H1 (cell line): ENCODE data around the gene FXR2. TPM values are rescaled to one million over a fixed set of nuclear protein-coding genes. Genes with fewer than 3 reads are reported as not detected.

Experiments
- CTCF ChIA-PET: fragments of 300-600 bp; sonication (Branson Sonifier 250); formaldehyde crosslinking; loops from one replicate; lab custom pipeline; 2021; ENCODE audit not compliant: partially characterized antibody; lab: Charles Lee
- POLR2A ChIA-PET: fragments of 300-600 bp; sonication (Branson Sonifier 250); formaldehyde crosslinking; loops from one replicate; lab custom pipeline; 2021; ENCODE audit warnings: inconsistent platforms; ENCODE audit not compliant: partially characterized antibody; lab: Charles Lee
- DNase-seq, 2 experiments: peaks; one replicate each; pipeline versions ENCODE4 v3.0.0 to v3.0.0-alpha.2; 2010 to 2022; ENCODE audit warnings: low spot score in 2 of 2, low read depth in 1 of 2, mixed read lengths in 1 of 2
- FAIRE-seq: peaks from 2 replicates; lab custom pipeline; 2011; peaks lifted over from hg19 to GRCh38; lab: Jason Lieb, UNC
- H2AFZ ChIP-seq: 2 replicates; pipeline ENCODE4 v1.8.1; 2012; ENCODE audit warnings: low read length, inconsistent platforms
- H2AK5ac ChIP-seq: 2 replicates; pipeline ENCODE4 v1.6.1; 2013; ENCODE audit warnings: low read depth, low read length
- H2BK120ac ChIP-seq: replicated peaks from 2 replicates; pipeline ENCODE3; 2013; ENCODE audit warnings: low read depth, low read length, inconsistent platforms
- H2BK12ac ChIP-seq: 2 replicates; pipeline ENCODE4 v1.6.1; 2013; ENCODE audit warnings: low read depth, low read length
- H2BK15ac ChIP-seq: 2 replicates; pipeline ENCODE4 v1.6.1; 2013; ENCODE audit warnings: low read length
- H2BK20ac ChIP-seq: 2 replicates; pipeline ENCODE4 v1.6.1; 2013; ENCODE audit warnings: low read length
- H2BK5ac ChIP-seq: 2 replicates; pipeline ENCODE4 v1.6.1; 2013; ENCODE audit warnings: low read depth, low read length
- H3K14ac ChIP-seq: 2 replicates; pipeline ENCODE4 v1.6.1; 2013; ENCODE audit warnings: inconsistent platforms; ENCODE audit not compliant: insufficient read length
- H3K18ac ChIP-seq: 2 replicates; pipeline ENCODE4 v1.6.1; 2013; ENCODE audit warnings: low read length; ENCODE audit errors: extremely low read depth
- H3K23ac ChIP-seq: 2 replicates; pipeline ENCODE4 v1.6.1; 2013; ENCODE audit warnings: inconsistent platforms; ENCODE audit not compliant: insufficient read length
- H3K23me2 ChIP-seq: 2 replicates; pipeline ENCODE4 v1.6.1; 2013; ENCODE audit warnings: low read depth, low read length
- H3K27ac ChIP-seq: 2 replicates; pipeline ENCODE4 v1.6.1; 2011; ENCODE audit warnings: low read depth, low read length, inconsistent platforms
- H3K27me3 ChIP-seq, 4 experiments: replicated peaks in 1 of 4; 1 replicate in 1 of 4; 2 replicates in 3 of 4; pipeline versions ENCODE4 v1.6.1 to v1.8.1; 2011 to 2013; ENCODE audit warnings: low read length in 3 of 4, mild to moderate bottlenecking in 3 of 4, inconsistent platforms in 2 of 4, mixed read lengths in 2 of 4, moderate library complexity in 1 of 4; ENCODE audit not compliant: control insufficient read depth in 3 of 4, insufficient read depth in 3 of 4; ENCODE audit errors: extremely low read depth in 1 of 4
- H3K36me3 ChIP-seq, 4 experiments: 2 replicates each; pipeline versions ENCODE4 v1.6.1 to v1.8.1; 2011 to 2013; ENCODE audit warnings: mild to moderate bottlenecking in 4 of 4, low read length in 3 of 4, moderate library complexity in 2 of 4, control low read depth in 1 of 4, inconsistent platforms in 1 of 4; ENCODE audit not compliant: insufficient read depth in 4 of 4, control insufficient read depth in 2 of 4
- H3K4ac ChIP-seq: replicated peaks from 2 replicates; pipeline ENCODE3; 2013; ENCODE audit warnings: low read length, low read depth, mixed read lengths, inconsistent platforms; ENCODE audit not compliant: insufficient read length
- H3K4me1 ChIP-seq, 4 experiments: replicated peaks in 1 of 4; 1 replicate in 1 of 4; 2 replicates in 3 of 4; pipeline versions ENCODE4 v1.6.1 to v1.8.1; 2011 to 2013; ENCODE audit warnings: low read length in 3 of 4, inconsistent platforms in 2 of 4, mixed read lengths in 1 of 4; ENCODE audit not compliant: insufficient read depth in 4 of 4, control insufficient read depth in 3 of 4
- H3K4me2 ChIP-seq, 2 experiments: 2 replicates each; pipeline versions ENCODE4 v1.6.1 to v1.8.1; 2011 to 2013; ENCODE audit warnings: low read depth in 2 of 2, low read length in 2 of 2, control low read depth in 1 of 2, inconsistent platforms in 1 of 2, mild to moderate bottlenecking in 1 of 2; ENCODE audit not compliant: insufficient read depth in 1 of 2
- H3K4me3 ChIP-seq, 4 experiments: fragments of 200-600, 300-600 bp in 1 of 4; sonication (generic), shearing (Covaris generic), sonication (Bioruptor Twin) in 1 of 4; 2 replicates each; pipeline versions ENCODE4 v1.5.1 to v1.8.1; 2011 to 2016; ENCODE audit warnings: low read length in 4 of 4, low read depth in 3 of 4, control low read depth in 2 of 4, inconsistent platforms in 2 of 4, mild to moderate bottlenecking in 2 of 4, mixed read lengths in 1 of 4, moderate library complexity in 1 of 4; ENCODE audit not compliant: insufficient read depth in 2 of 4; ENCODE audit errors: extremely low read depth in 1 of 4
- H3K56ac ChIP-seq: replicated peaks from 2 replicates; pipeline ENCODE3; 2013; ENCODE audit warnings: low read depth, mild to moderate bottlenecking, mixed read lengths, low read length, inconsistent platforms; ENCODE audit not compliant: insufficient read length
- H3K79me1 ChIP-seq: 2 replicates; pipeline ENCODE4 v1.6.1; 2013; ENCODE audit warnings: low read depth, low read length, control low read depth
- H3K79me2 ChIP-seq, 2 experiments: 2 replicates each; pipeline versions ENCODE4 v1.6.1 to v1.8.1; 2012 to 2013; ENCODE audit warnings: low read length in 2 of 2, mild to moderate bottlenecking in 2 of 2, inconsistent platforms in 1 of 2; ENCODE audit not compliant: insufficient read depth in 2 of 2, control insufficient read depth in 1 of 2
- H3K9ac ChIP-seq, 4 experiments: replicated peaks in 1 of 4; 1 replicate in 1 of 4; 2 replicates in 3 of 4; pipeline versions ENCODE4 v1.6.1 to v1.8.1; 2011 to 2013; ENCODE audit warnings: low read depth in 3 of 4, low read length in 3 of 4, control low read depth in 2 of 4, mild to moderate bottlenecking in 2 of 4, moderate library complexity in 2 of 4, inconsistent platforms in 1 of 4; ENCODE audit errors: extremely low read depth in 1 of 4
- H3K9me3 ChIP-seq, 2 experiments: 2 replicates each; pipeline versions ENCODE4 v1.6.1 to v1.8.1; 2012 to 2013; ENCODE audit warnings: mild to moderate bottlenecking in 2 of 2, moderate library complexity in 2 of 2, control low read depth in 1 of 2, inconsistent platforms in 1 of 2, low read depth in 1 of 2, low read length in 1 of 2, mixed read lengths in 1 of 2; ENCODE audit not compliant: insufficient read depth in 2 of 2
- H4K20me1 ChIP-seq, 2 experiments: replicated peaks in 1 of 2; 2 replicates each; pipeline versions ENCODE3 to v1.8.1; 2011 to 2013; ENCODE audit warnings: inconsistent platforms in 2 of 2, low read length in 2 of 2, mild to moderate bottlenecking in 1 of 2; ENCODE audit not compliant: insufficient read depth in 2 of 2, control insufficient read depth in 1 of 2
- H4K5ac ChIP-seq: 2 replicates; pipeline ENCODE4 v1.6.1; 2013; ENCODE audit warnings: low read length, low read depth, mixed read lengths, inconsistent platforms; ENCODE audit not compliant: insufficient read length
- H4K8ac ChIP-seq: 2 replicates; pipeline ENCODE4 v1.8.0; 2013; ENCODE audit warnings: mild to moderate bottlenecking, moderate library complexity, low read length, inconsistent platforms; ENCODE audit not compliant: insufficient read depth; ENCODE audit errors: extremely low read depth
- H4K91ac ChIP-seq: replicated peaks from 2 replicates; pipeline ENCODE3; 2013; ENCODE audit warnings: low read length, mixed read lengths, inconsistent platforms; ENCODE audit not compliant: insufficient read length
- CBX5 ChIP-seq: fragments of 300-800, 300-1000 bp; sonication (generic); IDR thresholded peaks from 2 replicates; pipeline ENCODE4 v1.7.1; 2016; ENCODE audit warnings: antibody characterized with exemption, low read length, low read depth
- EP300 ChIP-seq, 2 experiments: IDR thresholded peaks; 1 replicate in 1 of 2; 2 replicates in 1 of 2; pipeline ENCODE4 v1.6.1; 2011 to 2012; ENCODE audit warnings: low read depth in 2 of 2, low read length in 2 of 2, mild to moderate bottlenecking in 2 of 2, borderline replicate concordance in 1 of 2, inconsistent platforms in 1 of 2, moderate library complexity in 1 of 2
- GABPA ChIP-seq: IDR thresholded peaks from 2 replicates; pipeline ENCODE4 v1.6.1; 2011; ENCODE audit warnings: mild to moderate bottlenecking, low read length, moderate library complexity, borderline replicate concordance; ENCODE audit not compliant: insufficient read depth
- GTF2F1 ChIP-seq: IDR thresholded peaks from 2 replicates; pipeline ENCODE4 v1.6.1; 2012; ENCODE audit warnings: low read depth, low read length, improper control_type of control experiment, borderline replicate concordance
- KDM4A ChIP-seq: IDR thresholded peaks from one replicate; pipeline ENCODE4 v1.7.1; 2012; ENCODE audit warnings: low read depth, mild to moderate bottlenecking, moderate library complexity, low read length, inconsistent platforms; ENCODE audit not compliant: severe bottlenecking
- MAFK ChIP-seq: IDR thresholded peaks from 2 replicates; pipeline ENCODE4 v1.6.1; 2012; ENCODE audit warnings: low read depth, mild to moderate bottlenecking, improper control_type of control experiment, low read length
- PHF8 ChIP-seq: fragments of 200-600 bp; sonication (generic); conservative IDR thresholded peaks from 2 replicates; pipeline ENCODE4 v1.7.1; 2012; ENCODE audit warnings: low read depth, mild to moderate bottlenecking, inconsistent platforms, low read length, moderate library complexity
- RBBP5 ChIP-seq: IDR thresholded peaks from 2 replicates; pipeline ENCODE4 v1.7.1; 2012; ENCODE audit warnings: low read depth, mild to moderate bottlenecking, inconsistent platforms, low read length, moderate library complexity, borderline replicate concordance
- SAP30 ChIP-seq: fragments of 300-600 bp; sonication (generic); IDR thresholded peaks from 2 replicates; pipeline ENCODE4 v1.7.1; 2012; ENCODE audit warnings: low read length, moderate library complexity, mild to moderate bottlenecking, inconsistent platforms; ENCODE audit not compliant: insufficient read depth, insufficient replicate concordance
- SUZ12 ChIP-seq: fragments of 200-600 bp; sonication (generic); IDR thresholded peaks from 2 replicates; pipeline ENCODE4 v1.6.1; 2012; ENCODE audit warnings: mild to moderate bottlenecking, inconsistent platforms, low read length, moderate library complexity, mixed read lengths
- WGBS, 2 experiments: shearing (Covaris generic) in 1 of 2; methylation state at CpG; one replicate each; pipeline versions ENCODE4 v1.1.6 to v1.1.7; 2013 to 2015; ENCODE audit warnings: low lambda C conversion rate in 2 of 2, mixed read lengths in 2 of 2, inconsistent platforms in 1 of 2, low coverage in 1 of 2, missing lambda C conversion rate in 1 of 2; ENCODE audit not compliant: insufficient replicate concordance in 2 of 2, insufficient coverage in 1 of 2, insufficient read length in 1 of 2; ENCODE audit errors: extremely low coverage in 1 of 2, missing lambda C conversion rate in 1 of 2; 5-methylcytosine and 5-hydroxymethylcytosine counted together
- polyA plus RNA-seq, 7 experiments: library from polyadenylated mRNA; depleted of rRNA in 3 of 7; stranded (reverse) in 5 of 7; unstranded in 2 of 7; fragments of >200 nt in 5 of 7; fragments of 200-250 nt in 2 of 7; gene quantifications; 1 replicate in 5 of 7; 2 replicates in 1 of 7; 4 replicates in 1 of 7; pipeline versions ENCODE4 v1.2.1 to v1.2.3, GENCODE V29; 2011 to 2013; ENCODE audit warnings: missing spikeins in 2 of 7, mixed read lengths in 2 of 7
- total RNA-seq: library from RNA; stranded (reverse); fragmentation: NEBNext Ultra II Directional; extraction: Animal tissue kit (Norgen Biotek cat#: 25700); gene quantifications from 2 replicates; pipeline ENCODE4 v1.2.1, GENCODE V29; 2021
- TF ChIP-seq, protein P1 (sequence below): IDR thresholded peaks from 2 replicates; pipeline ENCODE4 v1.6.1; 2012; ENCODE audit warnings: low read length, inconsistent platforms

Gene FXR2
- total and polyA plus RNA-seq, 2 of the 8 experiments (the other 6 are each of a cell fraction or from before 2014, with no cell fraction given): 26.2 to 44.0 TPM

DNA sequence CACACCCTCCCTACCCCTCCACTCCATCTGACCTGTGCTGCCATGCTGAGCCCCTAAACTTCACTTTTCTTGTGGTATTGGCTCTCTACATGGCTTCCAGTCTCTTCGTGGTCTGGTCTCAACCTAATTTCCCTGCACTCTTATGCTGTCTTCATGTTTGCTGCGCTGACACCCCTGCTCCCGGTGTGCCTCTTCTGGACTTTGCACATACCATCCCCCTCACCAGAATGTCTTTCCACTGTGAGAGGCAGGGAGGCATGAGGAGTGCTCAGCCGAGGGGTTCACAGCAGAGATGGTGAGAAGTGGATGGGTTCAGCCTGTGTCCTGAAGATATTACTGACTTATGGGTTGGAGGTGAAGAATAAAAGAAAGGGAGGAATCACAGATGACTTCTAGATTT, 63.3 kb downstream of the FXR2 start:
- H4K91ac ChIP-seq: no peak overlapping the region
- no peak overlapping the region for H2BK15ac ChIP-seq
- no peak overlapping the region for H2AK5ac ChIP-seq
- no peaks in the 10 kb centered on the region for H3K79me2 ChIP-seq
- no peak overlapping the region for H4K5ac ChIP-seq
- H3K27me3 ChIP-seq: peaks cover 0 to 5% (median 3%) of the 10 kb centered on the region in 4 experiments; a peak in 4 of 7 replicates
- POLR2A ChIA-PET: interaction anchor here (1.2 to 37.5 kb wide), 4 partner anchors 9 to 66 kb away, joined by 3 to 1144 read pairs (median 4); partner anchors contain the start of genes CD68, MPDU1 and SOX15
- no peak overlapping the region for H3K14ac ChIP-seq
- CTCF ChIA-PET: interaction anchor here (2.3 to 12.7 kb wide), 2 partner anchors 9 to 35 kb away, joined by 11 to 251 read pairs; no protein-coding TSS in a partner anchor
- H3K4me1 ChIP-seq: peaks cover 0 to 8% (median 5%) of the 10 kb centered on the region in 4 experiments; a peak in 4 of 7 replicates
- no peak overlapping the region for H3K56ac ChIP-seq
- peaks cover 0 to 7% of the 10 kb centered on the region in 2 experiments for H4K20me1 ChIP-seq
- H2BK5ac ChIP-seq: no peak overlapping the region
- H3K4me3 ChIP-seq: no peak overlapping the region
- H3K9me3 ChIP-seq: no peaks in the 10 kb centered on the region
- no peak for DNase-seq
- H3K9ac ChIP-seq: no peak overlapping the region
- no peaks in the 10 kb centered on the region for H3K36me3 ChIP-seq
- H3K79me1 ChIP-seq: no peaks in the 10 kb centered on the region
- no peak overlapping the region for H3K23ac ChIP-seq
- no peak overlapping the region for H3K4ac ChIP-seq
- H2AFZ ChIP-seq: no peak overlapping the region
- no peak overlapping the region for H2BK12ac ChIP-seq
- no peak overlapping the region for H3K27ac ChIP-seq
- H3K23me2 ChIP-seq: peaks cover 6% of the 10 kb centered on the region; the same call in 1 of the 2 replicates
- no peak overlapping the region for H3K18ac ChIP-seq
- H3K4me2 ChIP-seq: no peak overlapping the region
- 88% methylated on average over 4 of the region's 4 CpGs; no CpG with 5 or more reads in 1 of the 2 experiments for WGBS, 2 experiments
- H2BK20ac ChIP-seq: no peak overlapping the region
- no peak overlapping the region for H2BK120ac ChIP-seq
- H4K8ac ChIP-seq: no peak overlapping the region
- FAIRE-seq: no peak
- TF ChIP-seq SUZ12 (no peak), PHF8 (no peak), RBBP5 (no peak), GABPA (no peak), CBX5 (no peak), GTF2F1 (no peak), EP300 (IDR thresholded peaks at IDR 0.05; ENCODE audit: borderline replicate concordance in 1 of 2, low read depth in 2 of 2, low read length in 2 of 2) (no peak), SAP30 (no peak), KDM4A (no peak), MAFK (no peak)
- TF ChIP-seq, protein P1, sequence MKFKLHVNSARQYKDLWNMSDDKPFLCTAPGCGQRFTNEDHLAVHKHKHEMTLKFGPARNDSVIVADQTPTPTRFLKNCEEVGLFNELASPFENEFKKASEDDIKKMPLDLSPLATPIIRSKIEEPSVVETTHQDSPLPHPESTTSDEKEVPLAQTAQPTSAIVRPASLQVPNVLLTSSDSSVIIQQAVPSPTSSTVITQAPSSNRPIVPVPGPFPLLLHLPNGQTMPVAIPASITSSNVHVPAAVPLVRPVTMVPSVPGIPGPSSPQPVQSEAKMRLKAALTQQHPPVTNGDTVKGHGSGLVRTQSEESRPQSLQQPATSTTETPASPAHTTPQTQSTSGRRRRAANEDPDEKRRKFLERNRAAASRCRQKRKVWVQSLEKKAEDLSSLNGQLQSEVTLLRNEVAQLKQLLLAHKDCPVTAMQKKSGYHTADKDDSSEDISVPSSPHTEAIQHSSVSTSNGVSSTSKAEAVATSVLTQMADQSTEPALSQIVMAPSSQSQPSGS: no peak
